Iris pigment epithelial cell (primary cell): ENCODE measurements around the gene HYLS1.

Experiments used
- DNase-seq: peaks from one replicate; pipeline ENCODE4 v3.0.0-alpha.2; 2011; ENCODE audit warnings: low read depth

Gene HYLS1

DNA sequence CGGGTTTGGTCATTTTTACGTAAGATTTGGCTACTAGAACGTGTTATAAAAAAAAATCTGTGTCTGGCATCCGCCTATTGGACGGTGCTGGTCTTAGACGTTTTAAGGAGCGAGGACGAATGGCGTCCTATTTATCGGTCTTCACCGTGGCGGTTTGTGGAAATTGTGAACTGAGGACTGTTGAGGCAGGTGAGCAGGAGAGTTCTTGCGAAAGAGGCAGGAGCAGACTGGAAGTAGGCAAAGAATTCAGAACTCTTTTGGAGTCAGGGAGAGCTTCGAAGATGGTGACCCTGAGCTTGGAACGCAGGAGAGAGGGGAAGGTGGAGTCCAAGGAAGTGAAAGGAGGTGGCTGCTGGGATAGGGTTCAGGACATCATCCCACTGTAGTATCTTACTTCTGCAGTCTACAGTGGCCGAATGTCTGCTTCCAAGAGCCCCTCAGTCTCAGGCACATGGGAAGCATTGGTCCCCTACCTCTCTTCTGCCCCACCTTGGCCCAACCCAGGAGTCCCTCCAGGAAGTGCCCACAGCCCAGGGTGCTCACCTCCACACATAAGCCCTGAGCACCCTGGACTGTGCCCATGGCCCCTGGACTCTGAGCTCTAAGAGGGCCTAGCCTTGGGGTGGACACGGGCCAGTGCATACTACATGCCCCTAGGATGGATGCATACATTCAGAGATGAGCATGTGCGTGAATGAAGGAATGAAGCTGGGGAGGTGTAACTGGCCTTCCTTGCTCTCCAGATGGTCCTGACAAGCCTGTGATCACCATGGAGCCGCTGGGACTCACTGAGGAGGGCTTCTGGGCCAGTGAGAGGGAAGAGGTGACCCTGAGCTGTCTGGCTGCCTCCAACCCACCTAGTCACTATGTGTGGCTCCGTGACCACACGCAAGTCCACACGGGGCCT is 62.1 kb downstream of the HYLS1 start:
- DNase-seq = no peak

DNA sequence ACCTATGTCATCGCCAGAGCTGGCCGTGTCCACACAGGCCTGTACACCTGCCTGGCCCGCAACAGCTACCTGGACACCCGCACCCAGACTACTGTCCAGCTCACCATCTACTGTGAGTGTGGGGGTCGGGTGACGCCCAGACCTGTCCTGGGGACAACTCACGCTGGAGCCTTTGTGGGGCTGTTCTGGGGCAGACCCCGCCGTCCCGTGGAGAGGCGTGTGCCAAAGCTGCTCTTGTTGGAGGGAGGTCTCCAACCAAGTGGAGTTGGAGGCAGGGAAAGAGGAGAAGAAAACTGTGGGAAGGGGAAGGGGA is 62.7 kb downstream of the HYLS1 start:
- DNase-seq = no peak
